Astrocyte (in vitro differentiated cells and primary cell): ENCODE data around the gene SAFB2. TPM values are rescaled to one million over a fixed set of nuclear protein-coding genes. Genes with fewer than 3 reads are reported as not detected.

Experiments
- DNase-seq: peaks from one replicate; pipeline ENCODE4 v3.0.0-alpha.2; 2010; ENCODE audit warnings: low read depth
- FAIRE-seq: peaks from 2 replicates; lab custom pipeline; 2011; peaks lifted over from hg19 to GRCh38; lab: Jason Lieb, UNC
- H2AFZ ChIP-seq: 2 replicates; pipeline ENCODE4 v1.6.0; 2012; ENCODE audit warnings: low read depth, low read length, inconsistent platforms
- H3K27ac ChIP-seq: 2 replicates; pipeline ENCODE4 v1.5.1; 2011; ENCODE audit warnings: low read depth, low read length, inconsistent platforms
- H3K27me3 ChIP-seq: 2 replicates; pipeline ENCODE4 v1.6.0; 2011; ENCODE audit warnings: low read length, inconsistent platforms; ENCODE audit not compliant: insufficient read depth
- H3K36me3 ChIP-seq: 2 replicates; pipeline ENCODE4 v1.5.1; 2011; ENCODE audit warnings: low read length, inconsistent platforms; ENCODE audit not compliant: insufficient read depth
- H3K4me1 ChIP-seq: 2 replicates; pipeline ENCODE4 v1.5.1; 2011; ENCODE audit warnings: low read length, inconsistent platforms; ENCODE audit not compliant: insufficient read depth
- H3K4me2 ChIP-seq: 2 replicates; pipeline ENCODE4 v1.6.0; 2012; ENCODE audit warnings: low read length, inconsistent platforms
- H3K4me3 ChIP-seq: 2 replicates; pipeline ENCODE4 v1.5.1; 2011; ENCODE audit warnings: low read depth, mild to moderate bottlenecking, low read length, inconsistent platforms; ENCODE audit not compliant: insufficient read depth
- H3K79me2 ChIP-seq: 2 replicates; pipeline ENCODE4 v1.6.0; 2012; ENCODE audit warnings: mild to moderate bottlenecking, low read length, inconsistent platforms; ENCODE audit not compliant: insufficient read depth
- H3K9ac ChIP-seq: 2 replicates; pipeline ENCODE4 v1.6.0; 2012; ENCODE audit warnings: mild to moderate bottlenecking, low read length, inconsistent platforms
- H3K9me3 ChIP-seq: 2 replicates; pipeline ENCODE4 v1.5.1; 2012; ENCODE audit warnings: low read depth, mild to moderate bottlenecking, low read length, inconsistent platforms; ENCODE audit not compliant: insufficient read depth
- H4K20me1 ChIP-seq: 2 replicates; pipeline ENCODE4 v1.6.0; 2012; ENCODE audit warnings: low read length, inconsistent platforms; ENCODE audit not compliant: insufficient read depth
- H3K27ac Mint-ChIP-seq: one replicate; pipeline ENCODE4 v1.8.0; 2021; ENCODE audit warnings: mild to moderate bottlenecking, mixed read lengths; ENCODE audit not compliant: unreplicated experiment
- H3K27me3 Mint-ChIP-seq: one replicate; pipeline ENCODE4 v1.8.0; 2021; ENCODE audit warnings: low read depth, mixed read lengths; ENCODE audit not compliant: unreplicated experiment
- H3K36me3 Mint-ChIP-seq: one replicate; pipeline ENCODE4 v1.8.0; 2021; ENCODE audit warnings: low read depth, mixed read lengths; ENCODE audit not compliant: unreplicated experiment
- H3K4me1 Mint-ChIP-seq: one replicate; pipeline ENCODE4 v1.8.0; 2021; ENCODE audit warnings: low read depth, mixed read lengths; ENCODE audit not compliant: unreplicated experiment
- H3K4me3 Mint-ChIP-seq: one replicate; pipeline ENCODE4 v1.8.0; 2021; ENCODE audit warnings: mild to moderate bottlenecking, moderate library complexity, mixed read lengths; ENCODE audit not compliant: unreplicated experiment
- H3K9me3 Mint-ChIP-seq: one replicate; pipeline ENCODE4 v1.8.0; 2021; ENCODE audit warnings: mild to moderate bottlenecking, mixed read lengths; ENCODE audit not compliant: unreplicated experiment
- CTCF ChIP-seq: IDR thresholded peaks from 2 replicates; pipeline ENCODE4 v1.5.1; 2011; ENCODE audit warnings: low read depth, mild to moderate bottlenecking, inconsistent platforms, low read length, moderate library complexity; ENCODE audit not compliant: insufficient read depth
- EZH2 ChIP-seq: IDR thresholded peaks from 2 replicates; pipeline ENCODE4 v1.6.1; 2012; ENCODE audit warnings: mild to moderate bottlenecking, low read length, inconsistent platforms; ENCODE audit not compliant: insufficient read depth
- total RNA-seq: library from RNA; stranded (reverse); gene quantifications from 2 replicates; pipeline ENCODE4 v1.2.1, GENCODE V29; 2021

Gene SAFB2
- total RNA-seq, 1 donor from 2014 or later = 50.6 TPM

- H3K4me2 ChIP-seq = no peak overlapping the region
- peaks cover 74% of the 10 kb centered on the region for H4K20me1 ChIP-seq
- Mint-ChIP-seq H3K27me3 (no peaks in the 10 kb centered on the region), H3K9me3 (no peaks in the 10 kb centered on the region), H3K36me3 (peaks cover 20% of the 10 kb centered on the region), H3K4me1 (peaks cover 3% of the 10 kb centered on the region), H3K4me3 (no peak overlapping the region), H3K27ac (no peak overlapping the region)
- no peaks in the 10 kb centered on the region for H3K9me3 ChIP-seq
- H3K4me1 ChIP-seq = no peaks in the 10 kb centered on the region
- H3K79me2 ChIP-seq = peaks cover 53% of the 10 kb centered on the region
- no peak overlapping the region for H3K9ac ChIP-seq
- no peak overlapping the region for H3K4me3 ChIP-seq
- H3K27me3 ChIP-seq = no peaks in the 10 kb centered on the region
- no peak overlapping the region for H3K27ac ChIP-seq
- no peak for DNase-seq
- H2AFZ ChIP-seq = no peak overlapping the region
- FAIRE-seq = no peak
- H3K36me3 ChIP-seq = peaks cover 70% of the 10 kb centered on the region
- TF ChIP-seq EZH2 (no peak), CTCF (no peak)
Observed at GRCh38 chr19:5608291-5608690, 14.3 kb downstream of the SAFB2 start.

- Histone ChIP-seq H3K27me3 (no peaks in the 10 kb centered on the region), H3K4me2 (no peak overlapping the region), H3K4me1 (no peaks in the 10 kb centered on the region), H4K20me1 (peaks cover 71% of the 10 kb centered on the region), H3K9me3 (no peaks in the 10 kb centered on the region), H3K4me3 (no peak overlapping the region), H3K79me2 (peaks cover 58% of the 10 kb centered on the region), H2AFZ (no peak overlapping the region), H3K9ac (no peak overlapping the region), H3K27ac (no peak overlapping the region), H3K36me3 (peaks cover 64% of the 10 kb centered on the region)
- H3K27ac Mint-ChIP-seq = no peak overlapping the region
- peaks cover 3% of the 10 kb centered on the region for H3K4me1 Mint-ChIP-seq
- FAIRE-seq (no peak), DNase-seq (no peak)
- no peaks in the 10 kb centered on the region for H3K9me3 Mint-ChIP-seq
- no peaks in the 10 kb centered on the region for H3K27me3 Mint-ChIP-seq
- H3K36me3 Mint-ChIP-seq = peaks cover 19% of the 10 kb centered on the region
- H3K4me3 Mint-ChIP-seq = no peak overlapping the region
- TF ChIP-seq EZH2 (no peak), CTCF (no peak)
Observed at GRCh38 chr19:5607318-5608275, 15.0 kb downstream of the SAFB2 start.

GRCh38 chr19:5605362-5605761 lies 17.2 kb downstream of the SAFB2 start:
- FAIRE-seq = no peak
- DNase-seq = no peak
- Mint-ChIP-seq H3K36me3 (peaks cover 19% of the 10 kb centered on the region), H3K4me3 (no peak overlapping the region), H3K27me3 (no peaks in the 10 kb centered on the region), H3K27ac (peak overlapping the region; percentile 4), H3K4me1 (peaks cover 3% of the 10 kb centered on the region), H3K9me3 (no peaks in the 10 kb centered on the region)
- peaks cover 78% of the 10 kb centered on the region for H4K20me1 ChIP-seq
- peaks cover 63% of the 10 kb centered on the region for H3K36me3 ChIP-seq
- no peaks in the 10 kb centered on the region for H3K9me3 ChIP-seq
- H3K79me2 ChIP-seq = peaks cover 60% of the 10 kb centered on the region
- no peak overlapping the region for H2AFZ ChIP-seq
- TF ChIP-seq CTCF (no peak), EZH2 (no peak)
- no peak overlapping the region for H3K4me3 ChIP-seq
- H3K4me2 ChIP-seq = no peak overlapping the region
- H3K27me3 ChIP-seq = no peaks in the 10 kb centered on the region
- H3K27ac ChIP-seq = no peak overlapping the region
- H3K9ac ChIP-seq = no peak overlapping the region
- H3K4me1 ChIP-seq = no peaks in the 10 kb centered on the region
